GM23248 (cell line): ENCODE results near the gene TRAM2.

ENCODE experiments used
- EZH2 ChIP-seq: fragments of 200-600 bp; sonication (generic); IDR thresholded peaks from 2 replicates; pipeline ENCODE4 v1.6.1; 2018; ENCODE audit warnings: antibody characterized with exemption, mild to moderate bottlenecking; ENCODE audit not compliant: insufficient read depth, poor library complexity, severe bottlenecking
- EZH2phosphoT487 ChIP-seq: fragments of 200-600 bp; sonication (generic); IDR thresholded peaks from 2 replicates; pipeline ENCODE4 v1.6.1; 2018; ENCODE audit warnings: antibody characterized with exemption, moderate library complexity, mild to moderate bottlenecking, low read depth; ENCODE audit not compliant: insufficient read depth

DNA sequence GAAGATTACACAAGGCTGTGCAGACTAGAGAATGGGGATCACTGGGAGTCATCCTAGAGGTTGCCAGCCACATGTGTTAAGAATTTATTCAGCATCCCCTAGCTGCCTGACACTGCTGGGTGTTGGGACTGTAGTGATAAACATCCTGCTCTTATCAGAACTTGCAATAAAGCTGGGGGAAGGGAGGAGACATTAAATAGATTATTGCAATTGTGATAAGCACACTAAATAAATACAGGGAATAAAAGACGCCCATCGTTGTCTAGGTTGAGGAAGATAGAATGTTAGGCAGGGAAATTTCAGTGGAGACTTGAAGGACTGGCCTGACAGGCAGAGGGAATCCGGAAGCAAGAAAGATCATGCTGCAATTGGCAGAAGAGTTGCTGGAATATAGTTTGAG is 33.2 kb upstream of the TRAM2 start:
- TF ChIP-seq EZH2, result no peak
- TF ChIP-seq EZH2phosphoT487, result no peak
